DOHH2 (cell line): Measurements from ENCODE around the gene ENPP6.

Experiments used
- H3F3A ChIP-seq: fragments of 200-600 bp; sonication (generic), shearing (Covaris generic); 2 replicates; pipeline ENCODE4 v1.6.0; 2016; ENCODE audit warnings: antibody characterized with exemption, mild to moderate bottlenecking; ENCODE audit not compliant: control insufficient read depth, insufficient read depth
- H3K27ac ChIP-seq: fragments of 200-600 bp; sonication (generic); 2 replicates; pipeline ENCODE4 v1.5.1; 2014; ENCODE audit warnings: low read depth, mild to moderate bottlenecking, low read length, moderate library complexity
- H3K27me3 ChIP-seq: fragments of 200-600 bp; sonication (generic); 2 replicates; pipeline ENCODE4 v1.6.1; 2014; ENCODE audit warnings: mild to moderate bottlenecking, low read length, mixed read lengths; ENCODE audit not compliant: control insufficient read depth
- H3K36me3 ChIP-seq: fragments of 200-600 bp; sonication (generic); 2 replicates; pipeline ENCODE4 v1.6.1; 2014; ENCODE audit warnings: mild to moderate bottlenecking, low read length, moderate library complexity, mixed read lengths; ENCODE audit not compliant: control insufficient read depth
- H3K4me1 ChIP-seq: fragments of 200-600 bp; sonication (generic); 2 replicates; pipeline ENCODE4 v1.6.1; 2014; ENCODE audit warnings: mild to moderate bottlenecking, low read length, mixed read lengths; ENCODE audit not compliant: control insufficient read depth
- H3K4me2 ChIP-seq: fragments of 200-600 bp; sonication (generic); 2 replicates; pipeline ENCODE4 v1.6.0; 2014; ENCODE audit warnings: mild to moderate bottlenecking, low read length, moderate library complexity
- H3K4me3 ChIP-seq: fragments of 200-600 bp; sonication (generic); 2 replicates; pipeline ENCODE4 v1.5.1; 2014; ENCODE audit warnings: mild to moderate bottlenecking, low read length, mixed read lengths
- H3K79me2 ChIP-seq: fragments of 200-600 bp; sonication (generic); 2 replicates; pipeline ENCODE4 v1.6.1; 2014; ENCODE audit warnings: mild to moderate bottlenecking, low read length, mixed read lengths; ENCODE audit not compliant: control insufficient read depth
- H3K9me2 ChIP-seq: fragments of 200-600 bp; sonication (generic); replicated peaks from 2 replicates; pipeline ENCODE4 v1.6.1; 2014; ENCODE audit warnings: mild to moderate bottlenecking, low read length, mixed read lengths; ENCODE audit not compliant: control insufficient read depth
- H3K9me3 ChIP-seq: fragments of 200-600 bp; sonication (generic); 2 replicates; pipeline ENCODE4 v1.6.1; 2014; ENCODE audit warnings: antibody characterized with exemption, low read length, mixed read lengths; ENCODE audit not compliant: control insufficient read depth, insufficient read depth
- H4K20me1 ChIP-seq: fragments of 200-600 bp; sonication (generic); 2 replicates; pipeline ENCODE4 v1.6.0; 2014; ENCODE audit warnings: low read depth, mild to moderate bottlenecking, antibody characterized with exemption, low read length, moderate library complexity; ENCODE audit not compliant: control insufficient read depth, insufficient read depth
- EZH2phosphoT487 ChIP-seq: fragments of 200-600 bp; sonication (generic); IDR thresholded peaks from 2 replicates; pipeline ENCODE4 v1.6.1; 2017; ENCODE audit warnings: borderline replicate concordance, mild to moderate bottlenecking, antibody characterized with exemption, low read length, moderate library complexity, mixed read lengths
- TF ChIP-seq, protein P1 (sequence below): fragments of 200-600 bp; sonication (generic); IDR thresholded peaks from one replicate; pipeline ENCODE4 v1.5.1; 2014; ENCODE audit warnings: antibody characterized with exemption, mild to moderate bottlenecking, low read depth, low read length; ENCODE audit not compliant: poor library complexity, severe bottlenecking

ENPP6 gene

DNA sequence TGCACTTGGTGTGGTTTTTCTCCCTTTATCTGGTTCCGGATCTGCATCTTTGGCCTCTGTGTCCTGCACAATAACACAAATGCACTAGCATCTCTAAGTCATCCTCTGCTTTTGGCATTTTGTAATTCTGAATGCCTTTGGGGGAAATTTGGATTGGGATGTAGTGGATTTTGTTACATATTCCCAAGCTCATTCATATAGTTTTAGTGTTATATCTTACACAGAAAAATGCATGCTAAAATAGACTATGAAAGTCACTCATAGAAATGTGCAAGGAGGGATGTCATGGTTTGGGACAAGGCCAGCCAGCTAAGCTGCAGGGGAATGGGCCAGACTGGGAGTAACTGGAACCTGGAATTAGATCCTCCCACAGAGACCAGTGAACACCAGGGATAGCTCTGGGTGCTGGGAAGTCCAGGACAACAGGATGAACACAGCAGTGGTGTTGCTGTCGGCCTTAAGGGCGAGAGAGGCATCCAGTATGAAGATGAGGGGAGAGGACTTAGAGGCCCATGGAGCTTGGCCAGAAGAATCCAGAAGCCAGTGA is 20.1 kb downstream of the ENPP6 start:
- no peaks in the 10 kb centered on the region for H3K27me3 ChIP-seq
- no peak overlapping the region for H3K27ac ChIP-seq
- H3K4me3 ChIP-seq = no peak overlapping the region
- H3K4me2 ChIP-seq = no peak overlapping the region
- no peaks in the 10 kb centered on the region for H3K36me3 ChIP-seq
- no peak for TF ChIP-seq EZH2phosphoT487
- TF ChIP-seq, protein P1, sequence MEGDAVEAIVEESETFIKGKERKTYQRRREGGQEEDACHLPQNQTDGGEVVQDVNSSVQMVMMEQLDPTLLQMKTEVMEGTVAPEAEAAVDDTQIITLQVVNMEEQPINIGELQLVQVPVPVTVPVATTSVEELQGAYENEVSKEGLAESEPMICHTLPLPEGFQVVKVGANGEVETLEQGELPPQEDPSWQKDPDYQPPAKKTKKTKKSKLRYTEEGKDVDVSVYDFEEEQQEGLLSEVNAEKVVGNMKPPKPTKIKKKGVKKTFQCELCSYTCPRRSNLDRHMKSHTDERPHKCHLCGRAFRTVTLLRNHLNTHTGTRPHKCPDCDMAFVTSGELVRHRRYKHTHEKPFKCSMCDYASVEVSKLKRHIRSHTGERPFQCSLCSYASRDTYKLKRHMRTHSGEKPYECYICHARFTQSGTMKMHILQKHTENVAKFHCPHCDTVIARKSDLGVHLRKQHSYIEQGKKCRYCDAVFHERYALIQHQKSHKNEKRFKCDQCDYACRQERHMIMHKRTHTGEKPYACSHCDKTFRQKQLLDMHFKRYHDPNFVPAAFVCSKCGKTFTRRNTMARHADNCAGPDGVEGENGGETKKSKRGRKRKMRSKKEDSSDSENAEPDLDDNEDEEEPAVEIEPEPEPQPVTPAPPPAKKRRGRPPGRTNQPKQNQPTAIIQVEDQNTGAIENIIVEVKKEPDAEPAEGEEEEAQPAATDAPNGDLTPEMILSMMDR = no peak
- no peaks in the 10 kb centered on the region for H3K79me2 ChIP-seq
- H3K9me3 ChIP-seq = no peaks in the 10 kb centered on the region
- H3F3A ChIP-seq = no peaks in the 10 kb centered on the region
- no peaks in the 10 kb centered on the region for H3K4me1 ChIP-seq
- H3K9me2 ChIP-seq = no peaks in the 10 kb centered on the region
- H4K20me1 ChIP-seq = no peaks in the 10 kb centered on the region

GRCh38 chr4:184196730-184197385 is 20.8 kb downstream of the ENPP6 start:
- Histone ChIP-seq H3K27me3 (no peaks in the 10 kb centered on the region), H3F3A (no peaks in the 10 kb centered on the region), H3K79me2 (no peaks in the 10 kb centered on the region), H3K4me2 (no peak overlapping the region), H3K9me2 (no peaks in the 10 kb centered on the region), H3K27ac (no peak overlapping the region), H4K20me1 (no peaks in the 10 kb centered on the region), H3K4me3 (no peak overlapping the region), H3K4me1 (no peaks in the 10 kb centered on the region), H3K36me3 (no peaks in the 10 kb centered on the region), H3K9me3 (no peaks in the 10 kb centered on the region)
- TF ChIP-seq EZH2phosphoT487 = no peak
- TF ChIP-seq, protein P1 = no peak

DNA sequence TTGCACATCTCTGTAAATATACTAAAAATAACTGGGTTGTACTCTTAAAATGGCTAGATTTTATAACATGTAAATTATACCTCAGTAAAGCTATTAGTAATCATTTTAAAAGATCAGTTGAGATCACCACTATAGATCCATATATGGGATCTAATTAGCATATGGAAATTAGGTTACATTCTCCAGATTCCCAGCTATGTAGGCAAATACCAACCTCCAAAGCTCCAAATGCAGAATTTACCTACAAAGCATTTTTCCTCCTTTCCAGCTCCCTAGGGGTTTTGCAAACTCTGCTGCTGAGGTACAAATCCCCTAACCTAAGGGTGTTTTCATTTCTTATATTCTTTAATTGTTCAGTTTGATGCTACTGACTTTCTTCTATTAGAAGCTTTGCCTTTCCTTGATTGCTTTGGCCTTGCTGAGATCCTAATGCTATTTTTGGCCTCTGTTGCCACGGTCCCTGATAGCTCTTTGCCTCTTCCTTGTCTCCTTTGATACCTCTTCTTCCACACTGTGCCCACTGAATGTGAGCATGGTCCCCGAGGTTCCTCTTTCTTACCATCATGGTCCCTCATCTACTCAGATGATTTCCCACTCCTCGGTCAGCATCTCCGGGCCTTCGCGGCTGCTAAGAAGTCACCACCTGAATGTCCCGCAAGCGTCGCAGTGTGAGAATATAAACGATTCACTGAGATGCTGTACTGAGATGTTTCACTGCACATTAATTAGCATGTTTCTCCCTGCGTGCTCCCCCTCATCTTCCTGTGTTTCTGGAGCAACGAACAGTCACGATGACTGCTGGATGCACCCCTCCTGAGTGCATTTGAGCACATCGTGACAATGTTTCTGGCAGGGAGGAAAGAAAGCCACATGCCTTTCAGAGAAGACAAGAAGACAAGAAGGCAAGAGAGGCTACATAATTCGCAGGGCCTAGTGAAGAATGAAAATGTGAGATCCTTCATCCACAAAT is 23.8 kb downstream of the ENPP6 start:
- H3K27me3 ChIP-seq = no peaks in the 10 kb centered on the region
- H3K9me3 ChIP-seq = no peaks in the 10 kb centered on the region
- no peak overlapping the region for H3K4me3 ChIP-seq
- no peaks in the 10 kb centered on the region for H4K20me1 ChIP-seq
- no peaks in the 10 kb centered on the region for H3K36me3 ChIP-seq
- TF ChIP-seq, protein P1 = no peak
- TF ChIP-seq EZH2phosphoT487 = no peak
- no peak overlapping the region for H3K4me2 ChIP-seq
- H3K27ac ChIP-seq = no peak overlapping the region
- H3K9me2 ChIP-seq = no peaks in the 10 kb centered on the region
- no peaks in the 10 kb centered on the region for H3K4me1 ChIP-seq
- no peaks in the 10 kb centered on the region for H3F3A ChIP-seq
- H3K79me2 ChIP-seq = no peaks in the 10 kb centered on the region
